Endothelial cell (in vitro differentiated cells): ENCODE measurements around the gene GAL3ST3. TPM values are rescaled to one million over a fixed set of nuclear protein-coding genes. Genes with fewer than 3 reads are reported as not detected.

ENCODE experiments used
- DNase-seq: peaks from one replicate; pipeline ENCODE4 v3.0.0; 2021; ENCODE audit warnings: low spot score
- H3K27ac Mint-ChIP-seq: one replicate; pipeline ENCODE4 v1.8.0; 2021; ENCODE audit warnings: mixed read lengths, inconsistent platforms; ENCODE audit not compliant: unreplicated experiment
- H3K27me3 Mint-ChIP-seq: one replicate; pipeline ENCODE4 v1.8.0; 2021; ENCODE audit warnings: mild to moderate bottlenecking, moderate library complexity, mixed read lengths, inconsistent platforms; ENCODE audit not compliant: unreplicated experiment
- H3K36me3 Mint-ChIP-seq: one replicate; pipeline ENCODE4 v1.8.0; 2021; ENCODE audit warnings: mild to moderate bottlenecking, low read depth, mixed read lengths, inconsistent platforms; ENCODE audit not compliant: unreplicated experiment
- H3K4me1 Mint-ChIP-seq: one replicate; pipeline ENCODE4 v1.8.0; 2021; ENCODE audit warnings: mild to moderate bottlenecking, mixed read lengths, inconsistent platforms; ENCODE audit not compliant: unreplicated experiment
- H3K4me3 Mint-ChIP-seq: one replicate; pipeline ENCODE4 v1.8.0; 2021; ENCODE audit warnings: mild to moderate bottlenecking, mixed read lengths, inconsistent platforms; ENCODE audit not compliant: unreplicated experiment
- H3K9me3 Mint-ChIP-seq: one replicate; pipeline ENCODE4 v1.8.0; 2021; ENCODE audit warnings: mixed read lengths, inconsistent platforms; ENCODE audit not compliant: unreplicated experiment
- CTCF ChIP-seq: fragments of 200-600 bp; sonication (generic); IDR thresholded peaks from one replicate; pipeline ENCODE4 v1.5.0; 2021; ENCODE audit warnings: antibody characterized with exemption; ENCODE audit not compliant: unreplicated experiment
- total RNA-seq: library from RNA; stranded (reverse); fragmentation: NEBNext Ultra II Directional; extraction: Animal tissue kit (Norgen Biotek cat#: 25700); gene quantifications from one replicate; pipeline ENCODE4 v1.2.1, GENCODE V29; 2021; ENCODE audit not compliant: unreplicated experiment

GAL3ST3 gene
- total RNA-seq, 1 donor from 2014 or later: 0.87 TPM

GRCh38 chr11:66044757-66045156, 4.2 kb downstream of the GAL3ST3 start:
- DNase-seq: no peak
- no peak for TF ChIP-seq CTCF
- Mint-ChIP-seq H3K27me3 (peaks cover 12% of the 10 kb centered on the region), H3K9me3 (no peaks in the 10 kb centered on the region), H3K27ac (no peak overlapping the region), H3K36me3 (peaks cover 7% of the 10 kb centered on the region), H3K4me1 (peaks cover 2% of the 10 kb centered on the region), H3K4me3 (peak overlapping the region; percentile 43)

GRCh38 chr11:66042996-66043906, 5.7 kb downstream of the GAL3ST3 start:
- no peaks in the 10 kb centered on the region for H3K9me3 Mint-ChIP-seq
- H3K36me3 Mint-ChIP-seq: peaks cover 7% of the 10 kb centered on the region
- DNase-seq: no peak
- H3K4me3 Mint-ChIP-seq: no peak overlapping the region
- TF ChIP-seq CTCF: no peak
- no peak overlapping the region for H3K27ac Mint-ChIP-seq
- no peaks in the 10 kb centered on the region for H3K4me1 Mint-ChIP-seq
- peaks cover 16% of the 10 kb centered on the region for H3K27me3 Mint-ChIP-seq

- no peaks in the 10 kb centered on the region for H3K9me3 Mint-ChIP-seq
- TF ChIP-seq CTCF: no peak
- no peak overlapping the region for H3K27ac Mint-ChIP-seq
- no peak overlapping the region for H3K4me3 Mint-ChIP-seq
- peaks cover 14% of the 10 kb centered on the region for H3K27me3 Mint-ChIP-seq
- no peaks in the 10 kb centered on the region for H3K4me1 Mint-ChIP-seq
- peaks cover 7% of the 10 kb centered on the region for H3K36me3 Mint-ChIP-seq
- DNase-seq: no peak
Observed at GRCh38 chr11:66042227-66042995, 6.5 kb downstream of the GAL3ST3 start.

- Mint-ChIP-seq H3K4me3 (no peak overlapping the region), H3K36me3 (peaks cover 7% of the 10 kb centered on the region), H3K27ac (no peak overlapping the region), H3K9me3 (no peaks in the 10 kb centered on the region), H3K27me3 (peaks cover 15% of the 10 kb centered on the region), H3K4me1 (no peaks in the 10 kb centered on the region)
- no peak for DNase-seq
- TF ChIP-seq CTCF: no peak
Observed at GRCh38 chr11:66039765-66040164, 9.2 kb downstream of the GAL3ST3 start.

- Mint-ChIP-seq H3K27me3 (peaks cover 12% of the 10 kb centered on the region), H3K9me3 (no peaks in the 10 kb centered on the region), H3K36me3 (peaks cover 7% of the 10 kb centered on the region), H3K4me3 (no peak overlapping the region), H3K4me1 (no peaks in the 10 kb centered on the region), H3K27ac (no peak overlapping the region)
- TF ChIP-seq CTCF: no peak
- DNase-seq: no peak
Observed at GRCh38 chr11:66037327-66037726, 11.6 kb downstream of the GAL3ST3 start.
